ENCODE measurements around the gene ACSF3. TPM values are rescaled to one million over a fixed set of nuclear protein-coding genes. Genes with fewer than 3 reads are reported as not detected.

ACSF3 gene
- total RNA-seq, 1 experiment from 2014 or later, result 33.5 TPM

DNA sequence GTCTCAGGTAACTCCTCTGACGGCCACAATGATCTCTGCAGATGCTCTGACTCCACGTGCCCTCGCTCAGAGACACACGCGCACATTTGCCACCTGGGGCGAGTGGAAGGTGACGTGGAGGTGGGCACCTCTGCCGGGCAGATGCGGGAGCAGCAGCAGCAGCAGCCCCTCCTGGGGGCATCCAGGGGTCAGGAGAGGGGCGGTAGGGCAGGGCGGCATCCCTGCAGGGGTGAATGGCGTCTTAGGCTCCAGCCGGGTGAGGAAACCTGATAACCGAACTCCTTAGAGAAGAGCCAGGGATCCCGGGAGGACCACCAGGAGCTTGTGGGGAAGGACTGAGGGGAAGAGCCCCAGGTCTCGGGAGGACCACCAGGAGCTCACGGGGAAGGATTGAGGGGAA, 43.3 kb downstream of the ACSF3 start:
- TF ChIP-seq, protein P1, sequence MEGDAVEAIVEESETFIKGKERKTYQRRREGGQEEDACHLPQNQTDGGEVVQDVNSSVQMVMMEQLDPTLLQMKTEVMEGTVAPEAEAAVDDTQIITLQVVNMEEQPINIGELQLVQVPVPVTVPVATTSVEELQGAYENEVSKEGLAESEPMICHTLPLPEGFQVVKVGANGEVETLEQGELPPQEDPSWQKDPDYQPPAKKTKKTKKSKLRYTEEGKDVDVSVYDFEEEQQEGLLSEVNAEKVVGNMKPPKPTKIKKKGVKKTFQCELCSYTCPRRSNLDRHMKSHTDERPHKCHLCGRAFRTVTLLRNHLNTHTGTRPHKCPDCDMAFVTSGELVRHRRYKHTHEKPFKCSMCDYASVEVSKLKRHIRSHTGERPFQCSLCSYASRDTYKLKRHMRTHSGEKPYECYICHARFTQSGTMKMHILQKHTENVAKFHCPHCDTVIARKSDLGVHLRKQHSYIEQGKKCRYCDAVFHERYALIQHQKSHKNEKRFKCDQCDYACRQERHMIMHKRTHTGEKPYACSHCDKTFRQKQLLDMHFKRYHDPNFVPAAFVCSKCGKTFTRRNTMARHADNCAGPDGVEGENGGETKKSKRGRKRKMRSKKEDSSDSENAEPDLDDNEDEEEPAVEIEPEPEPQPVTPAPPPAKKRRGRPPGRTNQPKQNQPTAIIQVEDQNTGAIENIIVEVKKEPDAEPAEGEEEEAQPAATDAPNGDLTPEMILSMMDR (conservative IDR thresholded peaks at IDR 0.05; ENCODE audit: low read depth, low read length), result no peak
- TF ChIP-seq EZH2phosphoT487 (IDR thresholded peaks at IDR 0.05; ENCODE audit: borderline replicate concordance, low read length) (no peak), EZH2 (IDR thresholded peaks at IDR 0.05; ENCODE audit: low read length, unreplicated experiment) (no peak)
- Histone ChIP-seq H3K9me2 (replicated peaks; ENCODE audit: low read length) (no peaks in the 10 kb centered on the region), H3K9me3 (ENCODE audit: low read length) (no peaks in the 10 kb centered on the region), H3F3A (ENCODE audit: low read length, unreplicated experiment) (no peaks in the 10 kb centered on the region), H3K27me3 (ENCODE audit: low read length) (no peaks in the 10 kb centered on the region), H3K4me2 (ENCODE audit: low read length) (no peak overlapping the region), H3K4me3 (ENCODE audit: low read length) (no peak overlapping the region), H2AFZ (ENCODE audit: low read length) (no peak overlapping the region), H4K20me1 (ENCODE audit: low read length) (no peaks in the 10 kb centered on the region), H3K4me1 (ENCODE audit: insufficient read depth, low read length) (no peaks in the 10 kb centered on the region), H3K27ac (ENCODE audit: low read length) (no peak overlapping the region), H3K79me2 (ENCODE audit: low read length) (no peaks in the 10 kb centered on the region), H3K36me3 (ENCODE audit: low read depth, low read length) (no peaks in the 10 kb centered on the region), H3K9ac (ENCODE audit: low read length) (no peak overlapping the region)
- ATAC-seq (no peak), DNase-seq (no peak)
- CTCF ChIA-PET, result no interaction called here
- intact Hi-C loops (cut with micrococcal nuclease), result no loop called here
- POLR2A ChIA-PET (ENCODE audit: unreplicated experiment), result no interaction called here
- BruUV-seq (replicated peaks), result no TSS peak

DNA sequence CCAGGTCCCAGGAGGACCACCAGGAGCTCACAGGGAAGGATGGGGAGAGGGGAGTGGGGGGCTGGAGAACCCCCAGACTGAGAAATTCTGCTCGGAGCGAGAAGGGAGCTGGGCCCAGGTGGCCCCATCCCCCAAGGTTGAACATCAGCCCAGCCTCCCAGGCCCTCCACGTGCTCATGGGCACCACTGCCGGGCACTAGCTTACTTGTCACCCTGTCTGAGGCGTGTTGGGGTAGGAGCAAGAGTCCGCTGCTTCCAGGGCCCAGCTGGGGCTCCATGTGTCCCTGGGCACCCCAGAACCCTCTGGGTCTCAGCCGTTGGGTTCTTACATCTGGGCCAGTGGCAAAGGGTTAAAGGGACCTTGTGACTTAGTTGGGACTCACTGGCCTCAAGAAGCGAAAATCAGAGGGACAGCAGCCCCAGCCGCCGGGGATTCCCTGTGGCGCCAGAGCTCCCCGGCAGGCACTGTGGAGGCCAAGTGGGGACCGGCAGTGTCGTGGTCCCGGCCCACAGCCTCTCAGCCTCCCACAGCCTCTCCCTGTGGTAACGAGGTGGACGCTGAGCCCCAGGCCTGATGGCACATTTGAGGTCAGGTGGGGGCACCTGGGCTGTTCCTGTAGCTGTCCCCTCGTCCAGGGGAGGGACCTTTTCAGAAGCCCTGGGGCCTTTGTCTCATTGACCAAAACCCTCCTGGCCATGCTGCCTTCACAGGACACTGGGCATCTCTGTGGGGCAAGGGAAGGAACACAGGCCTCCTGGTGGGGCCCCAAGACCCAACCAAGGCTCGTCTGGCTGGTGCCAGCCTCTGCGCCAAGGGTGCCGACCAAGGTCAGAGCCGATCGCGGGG, 44.2 kb downstream of the ACSF3 start:
- no peaks in the 10 kb centered on the region for H3K79me2 ChIP-seq (ENCODE audit: low read length)
- DNase-seq (no peak), ATAC-seq (no peak)
- TF ChIP-seq, protein P1 (conservative IDR thresholded peaks at IDR 0.05; ENCODE audit: low read depth, low read length), result no peak
- TF ChIP-seq EZH2phosphoT487 (IDR thresholded peaks at IDR 0.05; ENCODE audit: borderline replicate concordance, low read length), result no peak
- no peak for TF ChIP-seq EZH2 (IDR thresholded peaks at IDR 0.05; ENCODE audit: low read length, unreplicated experiment)
- POLR2A ChIA-PET (ENCODE audit: unreplicated experiment), result no interaction called here
- H3K9ac ChIP-seq (ENCODE audit: low read length), result no peak overlapping the region
- CTCF ChIA-PET, result no interaction called here
- H3K4me3 ChIP-seq (ENCODE audit: low read length), result no peak overlapping the region
- H3K27me3 ChIP-seq (ENCODE audit: low read length), result no peaks in the 10 kb centered on the region
- intact Hi-C loops (cut with micrococcal nuclease), result no loop called here
- H4K20me1 ChIP-seq (ENCODE audit: low read length), result no peaks in the 10 kb centered on the region
- no peak overlapping the region for H2AFZ ChIP-seq (ENCODE audit: low read length)
- H3K4me1 ChIP-seq (ENCODE audit: insufficient read depth, low read length), result no peaks in the 10 kb centered on the region
- no peaks in the 10 kb centered on the region for H3K9me2 ChIP-seq (replicated peaks; ENCODE audit: low read length)
- no peaks in the 10 kb centered on the region for H3K36me3 ChIP-seq (ENCODE audit: low read depth, low read length)
- no peaks in the 10 kb centered on the region for H3F3A ChIP-seq (ENCODE audit: low read length, unreplicated experiment)
- no peak overlapping the region for H3K4me2 ChIP-seq (ENCODE audit: low read length)
- no peak overlapping the region for H3K27ac ChIP-seq (ENCODE audit: low read length)
- no peaks in the 10 kb centered on the region for H3K9me3 ChIP-seq (ENCODE audit: low read length)
- no TSS peak for BruUV-seq (replicated peaks)

DNA sequence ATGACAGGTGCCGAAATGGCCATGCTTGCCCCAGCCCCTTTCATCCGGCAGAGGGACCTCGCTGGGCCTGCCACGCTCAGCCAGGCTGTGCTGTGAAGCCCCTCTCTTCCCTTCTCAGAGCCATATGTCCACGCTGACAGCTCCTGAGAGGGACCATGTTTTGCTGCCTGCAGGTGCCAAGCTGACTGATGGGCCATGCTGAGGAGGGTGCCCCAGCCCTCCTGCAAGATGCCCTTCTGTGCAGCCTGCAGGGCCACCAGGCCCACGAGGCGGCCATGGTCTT, 44.8 kb downstream of the ACSF3 start:
- no peaks in the 10 kb centered on the region for H3K9me3 ChIP-seq (ENCODE audit: low read length)
- DNase-seq (no peak), ATAC-seq (no peak)
- H3K4me3 ChIP-seq (ENCODE audit: low read length), result no peak overlapping the region
- no peaks in the 10 kb centered on the region for H3K4me1 ChIP-seq (ENCODE audit: insufficient read depth, low read length)
- BruUV-seq (replicated peaks), result no TSS peak
- ChIA-PET POLR2A (ENCODE audit: unreplicated experiment) (no interaction called here), CTCF (no interaction called here)
- H3K79me2 ChIP-seq (ENCODE audit: low read length), result no peaks in the 10 kb centered on the region
- TF ChIP-seq EZH2phosphoT487 (IDR thresholded peaks at IDR 0.05; ENCODE audit: borderline replicate concordance, low read length) (no peak), EZH2 (IDR thresholded peaks at IDR 0.05; ENCODE audit: low read length, unreplicated experiment) (no peak)
- TF ChIP-seq, protein P1 (conservative IDR thresholded peaks at IDR 0.05; ENCODE audit: low read depth, low read length), result no peak
- no peak overlapping the region for H3K9ac ChIP-seq (ENCODE audit: low read length)
- H3F3A ChIP-seq (ENCODE audit: low read length, unreplicated experiment), result no peaks in the 10 kb centered on the region
- H3K27me3 ChIP-seq (ENCODE audit: low read length), result no peaks in the 10 kb centered on the region
- no peak overlapping the region for H2AFZ ChIP-seq (ENCODE audit: low read length)
- intact Hi-C loops (cut with micrococcal nuclease), result no loop called here
- H3K9me2 ChIP-seq (replicated peaks; ENCODE audit: low read length), result no peaks in the 10 kb centered on the region
- no peaks in the 10 kb centered on the region for H4K20me1 ChIP-seq (ENCODE audit: low read length)
- H3K27ac ChIP-seq (ENCODE audit: low read length), result no peak overlapping the region
- no peak overlapping the region for H3K4me2 ChIP-seq (ENCODE audit: low read length)
- H3K36me3 ChIP-seq (ENCODE audit: low read depth, low read length), result no peaks in the 10 kb centered on the region
